Activated CD4-positive, alpha-beta T cell treated with anti-CD3 and anti-CD28 coated beads for 36 hours (primary cell): ENCODE results near the gene MED26. TPM values are rescaled to one million over a fixed set of nuclear protein-coding genes. Genes with fewer than 3 reads are reported as not detected.

ENCODE experiments used
- ATAC-seq: fragments of 200-7000 bp; cut with Tn5 transposase; one replicate; pipeline ENCODE4 v1.10.0; 2021; ENCODE audit warnings: mild to moderate bottlenecking, moderate library complexity
- CTCF ChIA-PET: fragments of 350-600 bp; sonication (Branson Sonifier 250); formaldehyde crosslinking; loops from one replicate; lab custom pipeline; 2021; ENCODE audit warnings: antibody characterized with exemption; lab: Charles Lee
- POLR2A ChIA-PET: fragments of 350-600 bp; sonication (Branson Sonifier 250); formaldehyde crosslinking; loops from one replicate; lab custom pipeline; 2021; ENCODE audit warnings: antibody characterized with exemption, inconsistent platforms; lab: Charles Lee
- DNase-seq: peaks from one replicate; pipeline ENCODE4 v3.0.0-alpha.2; 2020
- H3K27ac Mint-ChIP-seq: one replicate; pipeline ENCODE4 v1.8.0; 2021; ENCODE audit warnings: mixed read lengths
- H3K27me3 Mint-ChIP-seq: one replicate; pipeline ENCODE4 v1.8.0; 2021; ENCODE audit warnings: mixed read lengths
- H3K36me3 Mint-ChIP-seq: one replicate; pipeline ENCODE4 v1.8.0; 2021; ENCODE audit warnings: low read depth, mixed read lengths
- H3K4me1 Mint-ChIP-seq: one replicate; pipeline ENCODE4 v1.8.0; 2021; ENCODE audit warnings: mixed read lengths
- H3K4me3 Mint-ChIP-seq: one replicate; pipeline ENCODE4 v1.8.0; 2021; ENCODE audit warnings: mild to moderate bottlenecking, moderate library complexity, mixed read lengths
- H3K9me3 Mint-ChIP-seq: one replicate; pipeline ENCODE4 v1.8.0; 2021; ENCODE audit warnings: low read depth, mixed read lengths
- intact Hi-C, 2 experiments: fragments of 100-400 bp; cut with DNase I in 1 of 2; cut with micrococcal nuclease in 1 of 2; formaldehyde crosslinking; loops; one replicate each; pipeline versions ENCODE4 v1.14.2 to v1.15.1; 2022 to 2024; cut with DNase I, micrococcal nuclease
- total RNA-seq, 2 experiments: library from RNA; stranded (reverse); gene quantifications; one replicate each; pipeline ENCODE4 v1.2.3, GENCODE V29; 2021

Gene MED26
- total RNA-seq, 2 experiments from 2014 or later: 13.6 to 14.5 TPM

GRCh38 chr19:16573925-16574324 lies 54.1 kb downstream of the MED26 start:
- CTCF ChIA-PET: interaction anchor here (1.5 to 2.0 kb wide), 3 partner anchors 11 to 52 kb away, joined by 4 to 9 read pairs (median 8); no protein-coding TSS in a partner anchor
- ATAC-seq (no peak), DNase-seq (no peak)
- H3K4me3 Mint-ChIP-seq: peak overlapping the region; percentile 96
- no peaks in the 10 kb centered on the region for H3K9me3 Mint-ChIP-seq
- peaks cover 48% of the 10 kb centered on the region for H3K36me3 Mint-ChIP-seq
- POLR2A ChIA-PET: interaction anchor here (0.6 to 2.5 kb wide), 5 partner anchors 11 to 54 kb away, joined by 3 to 11 read pairs (median 4); partner anchors contain the start of gene MED26
- H3K27me3 Mint-ChIP-seq: no peaks in the 10 kb centered on the region
- intact Hi-C loops: loop anchor here (5.0 kb wide), 2 partner anchors 53 to 503 kb away; partner anchors contain the start of genes HAUS8 (in 1 of the 2), MED26 (in 1 of the 2) and MYO9B (in 1 of the 2)
- H3K4me1 Mint-ChIP-seq: peaks cover 49% of the 10 kb centered on the region
- peak overlapping the region; percentile 66 for H3K27ac Mint-ChIP-seq

GRCh38 chr19:16573296-16573695 lies 54.7 kb downstream of the MED26 start:
- H3K27me3 Mint-ChIP-seq: no peaks in the 10 kb centered on the region
- H3K36me3 Mint-ChIP-seq: peaks cover 50% of the 10 kb centered on the region
- DNase-seq (no peak), ATAC-seq (no peak)
- intact Hi-C loops: loop anchor here (5.0 kb wide), 2 partner anchors 54 to 504 kb away; partner anchors contain the start of genes HAUS8 (in 1 of the 2), MED26 (in 1 of the 2) and MYO9B (in 1 of the 2)
- peak overlapping the region; percentile 96 for H3K27ac Mint-ChIP-seq
- no peaks in the 10 kb centered on the region for H3K9me3 Mint-ChIP-seq
- POLR2A ChIA-PET: interaction anchor here (0.6 to 2.5 kb wide), 6 partner anchors 11 to 55 kb away, joined by 3 to 11 read pairs (median 4); partner anchors contain the start of gene MED26
- H3K4me3 Mint-ChIP-seq: peak overlapping the region; percentile 96
- H3K4me1 Mint-ChIP-seq: peaks cover 51% of the 10 kb centered on the region
- CTCF ChIA-PET: interaction anchor here (0.6 to 2.0 kb wide), 5 partner anchors 11 to 54 kb away, joined by 3 to 9 read pairs (median 4); partner anchors contain the start of gene MED26

GRCh38 chr19:16572332-16573211 lies 55.4 kb downstream of the MED26 start, which contains the start of gene SLC35E1:
Gene SLC35E1, minus strand, starts transcription at chr19:16572415. Its CDS starts 51 bp downstream, at chr19:16572364.
- Mint-ChIP-seq H3K27me3 (no peaks in the 10 kb centered on the region), H3K4me3 (peak within 1 kb of the TSS; percentile 96), H3K27ac (peak within 1 kb of the TSS; percentile 96), H3K36me3 (peaks cover 54% of the 10 kb centered on the region), H3K9me3 (no peaks in the 10 kb centered on the region), H3K4me1 (peaks cover 53% of the 10 kb centered on the region)
- POLR2A ChIA-PET: interaction anchor here (0.5 to 2.5 kb wide), 4 partner anchors 12 to 29 kb away, joined by 3 to 11 read pairs (median 4); no protein-coding TSS in a partner anchor
- intact Hi-C loops: loop anchor here (1.0 to 5.0 kb wide), 11 partner anchors 12 to 695 kb away; partner anchors contain the start of genes CHERP (in 2 of the 2), MED26 (in 2 of the 2), AP1M1 (in 1 of the 2) and BABAM1 (in 1 of the 2)
- CTCF ChIA-PET: interaction anchor here (1.0 to 2.0 kb wide), 5 partner anchors 12 to 55 kb away, joined by 3 to 9 read pairs (median 4); partner anchors contain the start of genes CHERP and MED26
- ATAC-seq (peak; percentile 97), DNase-seq (peak; percentile 96)

GRCh38 chr19:16571822-16572331 lies 56.1 kb downstream of the MED26 start:
- peak overlapping the region; percentile 79 for H3K27ac Mint-ChIP-seq
- intact Hi-C loops: loop anchor here (1.0 to 5.0 kb wide), 11 partner anchors 12 to 695 kb away; partner anchors contain the start of genes CHERP (in 2 of the 2), MED26 (in 2 of the 2), AP1M1 (in 1 of the 2) and BABAM1 (in 1 of the 2)
- H3K4me1 Mint-ChIP-seq: peaks cover 54% of the 10 kb centered on the region
- DNase-seq (peak; percentile 70), ATAC-seq (peak; percentile 36)
- no peaks in the 10 kb centered on the region for H3K27me3 Mint-ChIP-seq
- H3K9me3 Mint-ChIP-seq: no peaks in the 10 kb centered on the region
- POLR2A ChIA-PET: interaction anchor here (0.5 to 2.5 kb wide), 2 partner anchors 16 to 29 kb away, joined by 4 to 11 read pairs; no protein-coding TSS in a partner anchor
- peak overlapping the region; percentile 96 for H3K4me3 Mint-ChIP-seq
- CTCF ChIA-PET: interaction anchor here (1.1 to 2.0 kb wide), 2 partner anchors 16 to 29 kb away, joined by 3 to 8 read pairs; partner anchors contain the start of gene CHERP
- H3K36me3 Mint-ChIP-seq: peaks cover 57% of the 10 kb centered on the region

GRCh38 chr19:16571283-16571682 lies 56.7 kb downstream of the MED26 start:
- Mint-ChIP-seq H3K4me3 (peak overlapping the region; percentile 96), H3K36me3 (peaks cover 61% of the 10 kb centered on the region), H3K27ac (peak overlapping the region; percentile 79), H3K27me3 (no peaks in the 10 kb centered on the region), H3K4me1 (peaks cover 58% of the 10 kb centered on the region), H3K9me3 (peaks cover 4% of the 10 kb centered on the region)
- no peak for DNase-seq
- POLR2A ChIA-PET: no interaction called here
- intact Hi-C loops: loop anchor here (5.0 kb wide), 2 partner anchors 56 to 506 kb away; partner anchors contain the start of genes HAUS8 (in 1 of the 2), MED26 (in 1 of the 2) and MYO9B (in 1 of the 2)
- CTCF ChIA-PET: no interaction called here
- ATAC-seq: no peak

GRCh38 chr19:16569609-16570320 lies 58.2 kb downstream of the MED26 start:
- no peaks in the 10 kb centered on the region for H3K27me3 Mint-ChIP-seq
- peak overlapping the region; percentile 96 for H3K4me3 Mint-ChIP-seq
- no peak for ATAC-seq
- H3K4me1 Mint-ChIP-seq: peaks cover 55% of the 10 kb centered on the region
- intact Hi-C loops: loop anchor here (5.0 kb wide), 2 partner anchors 58 to 508 kb away; partner anchors contain the start of genes HAUS8 (in 1 of the 2), MED26 (in 1 of the 2) and MYO9B (in 1 of the 2)
- peaks cover 4% of the 10 kb centered on the region for H3K9me3 Mint-ChIP-seq
- peak overlapping the region; percentile 31 for H3K27ac Mint-ChIP-seq
- DNase-seq: no peak
- ChIA-PET CTCF (interaction anchor here (0.6 kb wide), 1 partner anchor 152 kb away, joined by 3 read pairs; no protein-coding TSS in a partner anchor), POLR2A (no interaction called here)
- H3K36me3 Mint-ChIP-seq: peaks cover 66% of the 10 kb centered on the region

GRCh38 chr19:16566702-16567101 lies 61.3 kb downstream of the MED26 start:
- intact Hi-C loops: no loop called here
- Mint-ChIP-seq H3K27me3 (no peaks in the 10 kb centered on the region), H3K27ac (peak overlapping the region; percentile 91), H3K36me3 (peaks cover 69% of the 10 kb centered on the region), H3K4me1 (peaks cover 40% of the 10 kb centered on the region), H3K9me3 (peaks cover 4% of the 10 kb centered on the region), H3K4me3 (no peak overlapping the region)
- POLR2A ChIA-PET: no interaction called here
- DNase-seq (no peak), ATAC-seq (no peak)
- CTCF ChIA-PET: interaction anchor here (0.6 to 1.2 kb wide), 3 partner anchors 14 to 25 kb away, joined by 3 to 5 read pairs (median 3); no protein-coding TSS in a partner anchor

- POLR2A ChIA-PET: interaction anchor here (0.7 kb wide), 1 partner anchor 168 kb away, joined by 3 read pairs; no protein-coding TSS in a partner anchor
- Mint-ChIP-seq H3K27me3 (no peaks in the 10 kb centered on the region), H3K4me1 (peaks cover 37% of the 10 kb centered on the region), H3K9me3 (peaks cover 4% of the 10 kb centered on the region), H3K36me3 (peaks cover 70% of the 10 kb centered on the region), H3K4me3 (no peak overlapping the region), H3K27ac (peak overlapping the region; percentile 91)
- ATAC-seq: peak; percentile 98
- DNase-seq: peak; percentile 79
- intact Hi-C loops: no loop called here
- CTCF ChIA-PET: interaction anchor here (0.6 to 1.2 kb wide), 3 partner anchors 14 to 40 kb away, joined by 3 to 5 read pairs (median 3); no protein-coding TSS in a partner anchor
Observed at GRCh38 chr19:16566161-16566560, 61.8 kb downstream of the MED26 start.

- ChIA-PET CTCF (interaction anchor here (0.6 to 0.7 kb wide), 3 partner anchors 47 to 1926 kb away, joined by 3 read pairs; no protein-coding TSS in a partner anchor), POLR2A (no interaction called here)
Observed at GRCh38 chr19:16564842-16565241, 63.2 kb downstream of the MED26 start.

GRCh38 chr19:16562608-16563025 lies 65.4 kb downstream of the MED26 start:
- intact Hi-C loops: no loop called here
- peaks cover 4% of the 10 kb centered on the region for H3K9me3 Mint-ChIP-seq
- no peaks in the 10 kb centered on the region for H3K27me3 Mint-ChIP-seq
- no peak for ATAC-seq
- no peak overlapping the region for H3K4me3 Mint-ChIP-seq
- ChIA-PET CTCF (no interaction called here), POLR2A (no interaction called here)
- H3K27ac Mint-ChIP-seq: no peak overlapping the region
- DNase-seq: no peak
- peaks cover 17% of the 10 kb centered on the region for H3K4me1 Mint-ChIP-seq
- peaks cover 58% of the 10 kb centered on the region for H3K36me3 Mint-ChIP-seq

More at GRCh38 chr19:16564842-16565241, 63.2 kb downstream of the MED26 start:
- intact Hi-C loops: no loop called here
- H3K36me3 Mint-ChIP-seq: peaks cover 66% of the 10 kb centered on the region
- no peaks in the 10 kb centered on the region for H3K27me3 Mint-ChIP-seq
- no peak for DNase-seq
- peaks cover 27% of the 10 kb centered on the region for H3K4me1 Mint-ChIP-seq
- ATAC-seq: no peak
- H3K27ac Mint-ChIP-seq: no peak overlapping the region
- no peak overlapping the region for H3K4me3 Mint-ChIP-seq
- peaks cover 4% of the 10 kb centered on the region for H3K9me3 Mint-ChIP-seq
